CD4-positive, alpha-beta memory T cell (primary cell): Measurements from ENCODE around the gene TEX19. TPM values are rescaled to one million over a fixed set of nuclear protein-coding genes. Genes with fewer than 3 reads are reported as not detected.

Experiments
- CTCF ChIA-PET: fragments of 350-600 bp; sonication (Branson Sonifier 250); formaldehyde crosslinking; loops from one replicate; lab custom pipeline; 2021; ENCODE audit warnings: inconsistent platforms; ENCODE audit not compliant: partially characterized antibody; lab: Charles Lee
- POLR2A ChIA-PET: fragments of 350-600 bp; sonication (Branson Sonifier 250); formaldehyde crosslinking; loops from one replicate; lab custom pipeline; 2021; ENCODE audit not compliant: partially characterized antibody; lab: Charles Lee
- DNase-seq, 5 donors: peaks; one replicate each; pipeline versions ENCODE4 v3.0.0 to v3.0.0-alpha.2; 2020 to 2022; ENCODE audit warnings: mixed read lengths in 1 of 5
- H3K27ac ChIP-seq: one replicate; pipeline ENCODE4 v1.7.0; 2013; ENCODE audit warnings: low read depth, low read length
- H3K27me3 ChIP-seq: 2 replicates; pipeline ENCODE4 v1.7.0; 2013; ENCODE audit warnings: mild to moderate bottlenecking, low read length, moderate library complexity; ENCODE audit not compliant: insufficient read depth
- H3K36me3 ChIP-seq: 2 replicates; pipeline ENCODE4 v1.7.0; 2013; ENCODE audit warnings: mild to moderate bottlenecking, low read length, moderate library complexity; ENCODE audit not compliant: insufficient read depth
- H3K4me1 ChIP-seq: 2 replicates; pipeline ENCODE4 v1.7.0; 2013; ENCODE audit warnings: mild to moderate bottlenecking, low read length, moderate library complexity; ENCODE audit not compliant: insufficient read depth
- H3K4me3 ChIP-seq, 2 donors: one replicate each; pipeline ENCODE4 v1.7.0; 2013; ENCODE audit warnings: low read length in 2 of 2, mild to moderate bottlenecking in 1 of 2
- H3K9me3 ChIP-seq, 2 donors: one replicate each; pipeline ENCODE4 v1.7.0; 2013; ENCODE audit warnings: low read length in 2 of 2, control low read depth in 1 of 2; ENCODE audit not compliant: control insufficient read depth in 1 of 2
- H3K27ac Mint-ChIP-seq, 7 donors: one replicate each; pipeline ENCODE4 v1.8.0; 2020 to 2021; ENCODE audit warnings: mixed read lengths in 7 of 7, mild to moderate bottlenecking in 6 of 7, inconsistent platforms in 3 of 7, moderate library complexity in 3 of 7
- H3K27me3 Mint-ChIP-seq, 2 donors: one replicate each; pipeline ENCODE4 v1.8.0; 2020 to 2021; ENCODE audit warnings: mixed read lengths in 2 of 2
- H3K36me3 Mint-ChIP-seq, 2 donors: one replicate each; pipeline ENCODE4 v1.8.0; 2020 to 2021; ENCODE audit warnings: mixed read lengths in 2 of 2, inconsistent platforms in 1 of 2, mild to moderate bottlenecking in 1 of 2
- H3K4me1 Mint-ChIP-seq, 4 donors: one replicate each; pipeline ENCODE4 v1.8.0; 2020 to 2021; ENCODE audit warnings: mixed read lengths in 4 of 4, mild to moderate bottlenecking in 1 of 4
- H3K4me3 Mint-ChIP-seq, 8 donors: one replicate each; pipeline ENCODE4 v1.8.0; 2020 to 2021; ENCODE audit warnings: mixed read lengths in 8 of 8, mild to moderate bottlenecking in 7 of 8, moderate library complexity in 6 of 8, inconsistent platforms in 3 of 8
- H3K9me3 Mint-ChIP-seq, 8 donors: one replicate each; pipeline ENCODE4 v1.8.0; 2020 to 2021; ENCODE audit warnings: mixed read lengths in 8 of 8, mild to moderate bottlenecking in 5 of 8, inconsistent platforms in 3 of 8, moderate library complexity in 1 of 8
- intact Hi-C: fragments of 100-400 bp; cut with micrococcal nuclease; formaldehyde crosslinking; loops from one replicate; pipeline ENCODE4 v1.15.1; 2023
- polyA plus RNA-seq, 2 donors: library from polyadenylated mRNA; unstranded; fragments of 300-500 nt; fragmentation: Illumina TruSeq; gene quantifications; one replicate each; pipeline ENCODE4 v1.2.3, GENCODE V29; 2021
- total RNA-seq, 2 experiments: library from RNA; stranded (reverse); gene quantifications; one replicate each; pipeline ENCODE4 v1.2.3, GENCODE V29; 2021

TEX19 gene
- total and polyA plus RNA-seq, 4 experiments from 2014 or later, result not detected

GRCh38 chr17:82327289-82327688, 31.8 kb upstream of the TEX19 start:
- Histone ChIP-seq H3K27ac (no peak overlapping the region), H3K27me3 (no peaks in the 10 kb centered on the region), H3K4me1 (peaks cover 11% of the 10 kb centered on the region), H3K36me3 (no peaks in the 10 kb centered on the region), H3K9me3 (no peaks in the 10 kb centered on the region), H3K4me3 (no peak overlapping the region)
- POLR2A ChIA-PET, result no interaction called here
- H3K27me3 Mint-ChIP-seq, result no peaks in the 10 kb centered on the region
- no peaks in the 10 kb centered on the region for H3K36me3 Mint-ChIP-seq
- peaks cover 3 to 11% (median 8%) of the 10 kb centered on the region in 4 donors for H3K4me1 Mint-ChIP-seq
- DNase-seq, result no peak
- peak overlapping the region in 1 of 7 donors; percentile 19 for H3K27ac Mint-ChIP-seq
- H3K4me3 Mint-ChIP-seq, result no peak overlapping the region
- CTCF ChIA-PET, result no interaction called here
- H3K9me3 Mint-ChIP-seq, result no peaks in the 10 kb centered on the region
- intact Hi-C loops, result no loop called here

DNA sequence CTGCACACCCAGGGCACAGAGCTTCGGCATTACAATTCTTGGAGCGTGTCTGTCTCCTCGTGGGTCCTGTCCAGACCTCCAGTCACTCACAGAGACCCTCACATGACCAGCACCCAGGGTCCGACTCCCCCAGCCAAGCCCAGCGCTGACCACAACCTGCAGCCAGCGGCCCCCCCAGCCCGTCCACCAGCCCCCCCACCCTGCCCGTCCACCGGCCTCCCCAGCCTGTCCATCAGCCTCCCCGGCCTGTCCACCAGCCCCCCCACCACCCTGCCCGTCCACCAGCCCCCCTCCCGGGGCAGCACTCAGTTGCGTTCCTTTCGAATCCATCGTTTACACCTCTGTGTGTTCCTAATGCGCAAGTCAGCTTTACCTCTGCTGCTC, 31.3 kb upstream of the TEX19 start:
- Histone ChIP-seq H3K27ac (no peak overlapping the region), H3K36me3 (no peaks in the 10 kb centered on the region), H3K27me3 (no peaks in the 10 kb centered on the region), H3K4me3 (no peak overlapping the region), H3K4me1 (peaks cover 15% of the 10 kb centered on the region), H3K9me3 (no peaks in the 10 kb centered on the region)
- intact Hi-C loops, result no loop called here
- no peaks in the 10 kb centered on the region for H3K36me3 Mint-ChIP-seq
- CTCF ChIA-PET, result no interaction called here
- peaks cover 5 to 15% (median 11%) of the 10 kb centered on the region in 4 donors for H3K4me1 Mint-ChIP-seq
- H3K9me3 Mint-ChIP-seq, result no peaks in the 10 kb centered on the region
- H3K27me3 Mint-ChIP-seq, result no peaks in the 10 kb centered on the region
- no peak for DNase-seq
- no peak overlapping the region for H3K4me3 Mint-ChIP-seq
- POLR2A ChIA-PET, result interaction anchor here (0.9 kb wide), 1 partner anchor 13 kb away, joined by 3 read pairs; no protein-coding TSS in a partner anchor
- H3K27ac Mint-ChIP-seq, result peak overlapping the region in 1 of 7 donors; percentile 19

DNA sequence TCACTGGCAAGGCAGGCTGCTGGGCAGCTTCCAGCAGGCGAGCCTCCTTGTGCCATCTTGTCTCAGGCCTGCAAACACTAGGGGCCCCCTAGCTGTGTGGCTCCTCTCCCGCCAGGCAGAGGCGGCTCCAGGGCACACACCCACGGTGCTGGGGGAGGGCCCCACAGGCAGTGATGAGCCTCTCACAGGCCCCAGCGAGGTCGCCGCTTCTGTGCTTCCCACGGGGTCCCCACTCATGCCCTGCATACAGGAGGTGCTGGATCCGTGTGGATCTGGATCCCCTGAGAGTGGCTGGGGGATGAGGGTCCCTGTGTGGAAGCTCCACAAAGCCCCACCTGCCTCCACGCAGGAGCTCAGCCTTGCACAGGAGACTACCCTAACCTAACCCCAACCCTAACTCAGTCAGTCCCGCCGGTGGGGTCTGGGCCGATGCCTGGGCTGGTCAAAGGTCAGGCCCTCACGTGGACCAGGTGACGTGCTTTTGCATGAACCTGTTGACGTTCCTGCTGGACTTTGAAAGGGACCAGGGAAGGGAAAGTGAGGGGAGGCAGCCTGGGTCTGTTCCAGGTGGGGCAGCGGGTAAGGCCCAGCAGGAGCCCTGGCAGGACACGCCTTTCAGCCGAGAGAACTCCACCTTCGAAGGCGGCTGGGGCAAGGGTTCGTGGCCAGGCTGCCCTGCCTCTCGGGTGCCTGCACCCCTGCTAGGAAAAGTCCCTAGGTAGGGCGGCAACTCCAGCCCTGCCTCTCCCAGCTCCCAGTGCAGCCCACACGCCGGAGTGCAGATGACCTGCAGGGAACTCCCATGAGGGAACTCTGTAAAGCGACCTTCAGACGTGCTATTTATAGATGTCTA, 30.7 kb upstream of the TEX19 start:
- H3K4me1 Mint-ChIP-seq, result peaks cover 8 to 20% (median 15%) of the 10 kb centered on the region in 4 donors
- CTCF ChIA-PET, result no interaction called here

GRCh38 chr17:82328994-82329507, 30.0 kb upstream of the TEX19 start:
- CTCF ChIA-PET, result no interaction called here
- POLR2A ChIA-PET, result no interaction called here
- Histone ChIP-seq H3K4me1 (peaks cover 19% of the 10 kb centered on the region), H3K27ac (no peak overlapping the region), H3K9me3 (no peaks in the 10 kb centered on the region), H3K27me3 (no peaks in the 10 kb centered on the region), H3K36me3 (no peaks in the 10 kb centered on the region), H3K4me3 (no peak overlapping the region)
- Mint-ChIP-seq H3K4me1 (peaks cover 8 to 20% (median 15%) of the 10 kb centered on the region in 4 donors), H3K36me3 (no peaks in the 10 kb centered on the region), H3K4me3 (no peak overlapping the region), H3K27me3 (no peaks in the 10 kb centered on the region), H3K9me3 (no peaks in the 10 kb centered on the region), H3K27ac (no peak overlapping the region)
- no peak for DNase-seq
- intact Hi-C loops, result no loop called here

More for the DNA sequence above, 30.7 kb upstream of the TEX19 start:
- no peak overlapping the region for H3K27ac Mint-ChIP-seq
- no peaks in the 10 kb centered on the region for H3K27me3 ChIP-seq
- H3K36me3 Mint-ChIP-seq, result no peaks in the 10 kb centered on the region
- peaks cover 18% of the 10 kb centered on the region for H3K4me1 ChIP-seq
- H3K9me3 ChIP-seq, result no peaks in the 10 kb centered on the region
- intact Hi-C loops, result no loop called here
- H3K9me3 Mint-ChIP-seq, result no peaks in the 10 kb centered on the region
- H3K27me3 Mint-ChIP-seq, result no peaks in the 10 kb centered on the region
- H3K4me3 ChIP-seq, result no peak overlapping the region
- no peak overlapping the region for H3K4me3 Mint-ChIP-seq
- H3K27ac ChIP-seq, result no peak overlapping the region
- DNase-seq, result no peak
- POLR2A ChIA-PET, result interaction anchor here (0.9 kb wide), 1 partner anchor 13 kb away, joined by 3 read pairs; no protein-coding TSS in a partner anchor
- no peaks in the 10 kb centered on the region for H3K36me3 ChIP-seq

GRCh38 chr17:82329683-82330321, 29.2 kb upstream of the TEX19 start:
- H3K27ac Mint-ChIP-seq, result no peak overlapping the region
- H3K9me3 Mint-ChIP-seq, result no peaks in the 10 kb centered on the region
- DNase-seq, result no peak
- ChIA-PET POLR2A (no interaction called here), CTCF (no interaction called here)
- H3K4me3 ChIP-seq, result no peak overlapping the region
- H3K36me3 ChIP-seq, result no peaks in the 10 kb centered on the region
- no peaks in the 10 kb centered on the region for H3K27me3 Mint-ChIP-seq
- no peaks in the 10 kb centered on the region for H3K36me3 Mint-ChIP-seq
- no peaks in the 10 kb centered on the region for H3K27me3 ChIP-seq
- peaks cover 7 to 18% (median 14%) of the 10 kb centered on the region in 4 donors for H3K4me1 Mint-ChIP-seq
- peaks cover 24% of the 10 kb centered on the region for H3K4me1 ChIP-seq
- no peak overlapping the region for H3K27ac ChIP-seq
- no peak overlapping the region for H3K4me3 Mint-ChIP-seq
- intact Hi-C loops, result no loop called here
- H3K9me3 ChIP-seq, result no peaks in the 10 kb centered on the region

DNA sequence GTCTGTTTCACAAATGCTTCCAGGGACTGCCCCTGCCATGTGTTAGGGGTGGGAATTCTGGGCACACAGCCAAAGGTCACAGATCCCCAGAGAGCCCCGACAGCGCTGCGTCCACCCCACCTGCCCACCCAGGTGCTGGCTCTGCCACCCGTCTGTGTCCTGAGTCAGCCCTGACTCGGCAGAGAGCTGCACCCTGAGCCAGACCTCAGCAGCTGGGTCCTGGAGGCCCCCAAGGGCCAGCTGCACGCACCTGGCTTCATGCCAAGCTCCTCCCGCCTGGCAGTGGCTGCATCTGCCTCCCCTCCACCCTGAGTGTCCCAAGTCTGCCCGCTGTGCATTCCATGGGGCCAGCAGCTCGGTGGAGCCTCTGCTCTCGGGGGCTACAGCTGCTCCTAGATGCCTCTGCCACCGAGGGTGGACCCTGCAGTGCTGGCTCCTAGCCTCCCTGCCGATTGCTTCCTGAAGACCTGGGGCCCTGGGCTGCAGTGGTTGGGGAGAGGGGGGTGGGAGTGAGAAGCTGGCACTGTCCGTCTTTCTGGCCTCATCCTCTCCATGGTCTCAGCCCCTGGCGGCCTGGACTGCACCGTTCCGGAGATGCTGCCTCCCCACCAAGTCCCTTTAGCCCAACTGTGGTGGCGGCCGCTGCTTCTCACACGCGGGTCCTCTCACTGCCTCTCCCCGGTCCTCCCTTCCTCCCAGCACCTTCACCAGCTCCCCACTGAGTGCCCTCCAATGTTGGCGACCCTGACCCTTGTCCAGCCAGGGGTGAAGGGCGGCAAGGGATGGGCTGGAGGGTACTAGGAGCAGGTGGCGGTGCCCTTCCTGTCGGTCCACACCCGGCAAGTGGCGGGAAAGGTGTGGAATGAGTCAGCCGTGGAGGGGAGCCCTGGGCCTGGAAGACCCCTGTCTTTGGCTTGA, 28.5 kb upstream of the TEX19 start:
- Mint-ChIP-seq H3K9me3 (no peaks in the 10 kb centered on the region), H3K27ac (no peak overlapping the region), H3K4me1 (peaks cover 12 to 23% (median 17%) of the 10 kb centered on the region in 4 donors), H3K4me3 (peak overlapping the region in 1 of 8 donors; percentile 30), H3K27me3 (peaks cover 0 to 2% of the 10 kb centered on the region in 2 donors), H3K36me3 (peaks cover 0 to 4% of the 10 kb centered on the region in 2 donors)
- POLR2A ChIA-PET, result interaction anchor here (0.8 kb wide), 1 partner anchor 79 kb away, joined by 3 read pairs; no protein-coding TSS in a partner anchor
- intact Hi-C loops, result no loop called here
- CTCF ChIA-PET, result no interaction called here
- no peak for DNase-seq
- no peaks in the 10 kb centered on the region for H3K9me3 ChIP-seq
- no peak overlapping the region for H3K27ac ChIP-seq
- no peak overlapping the region for H3K4me3 ChIP-seq
- no peaks in the 10 kb centered on the region for H3K36me3 ChIP-seq
- H3K4me1 ChIP-seq, result peaks cover 24% of the 10 kb centered on the region
- H3K27me3 ChIP-seq, result no peaks in the 10 kb centered on the region
